Measurements from ENCODE around the gene GALNT17. TPM values are rescaled to one million over a fixed set of nuclear protein-coding genes. Genes with fewer than 3 reads are reported as not detected.

GALNT17 gene
- total RNA-seq, 1 experiment from 2014 or later: not detected

DNA sequence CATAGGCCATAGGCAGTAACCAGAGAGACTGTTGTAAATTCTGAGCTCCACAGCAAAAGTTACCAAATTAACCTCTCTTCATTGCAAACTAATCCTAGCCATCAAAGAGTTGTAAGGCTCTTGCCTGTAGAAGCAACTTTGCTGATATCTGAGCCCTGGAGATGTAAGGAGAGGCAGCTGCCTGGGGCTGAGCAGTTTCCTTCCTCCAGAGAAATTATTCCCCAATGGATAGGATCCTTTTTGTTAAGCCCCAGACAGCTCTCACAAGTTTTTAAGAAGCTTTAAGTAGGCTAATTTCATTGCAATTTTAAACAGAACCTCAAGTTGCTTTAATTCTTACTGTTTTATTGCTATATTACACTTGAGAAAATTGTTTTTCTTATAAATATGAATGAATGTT lies 211.1 kb downstream of the GALNT17 start:
- TF ChIP-seq, protein P1, sequence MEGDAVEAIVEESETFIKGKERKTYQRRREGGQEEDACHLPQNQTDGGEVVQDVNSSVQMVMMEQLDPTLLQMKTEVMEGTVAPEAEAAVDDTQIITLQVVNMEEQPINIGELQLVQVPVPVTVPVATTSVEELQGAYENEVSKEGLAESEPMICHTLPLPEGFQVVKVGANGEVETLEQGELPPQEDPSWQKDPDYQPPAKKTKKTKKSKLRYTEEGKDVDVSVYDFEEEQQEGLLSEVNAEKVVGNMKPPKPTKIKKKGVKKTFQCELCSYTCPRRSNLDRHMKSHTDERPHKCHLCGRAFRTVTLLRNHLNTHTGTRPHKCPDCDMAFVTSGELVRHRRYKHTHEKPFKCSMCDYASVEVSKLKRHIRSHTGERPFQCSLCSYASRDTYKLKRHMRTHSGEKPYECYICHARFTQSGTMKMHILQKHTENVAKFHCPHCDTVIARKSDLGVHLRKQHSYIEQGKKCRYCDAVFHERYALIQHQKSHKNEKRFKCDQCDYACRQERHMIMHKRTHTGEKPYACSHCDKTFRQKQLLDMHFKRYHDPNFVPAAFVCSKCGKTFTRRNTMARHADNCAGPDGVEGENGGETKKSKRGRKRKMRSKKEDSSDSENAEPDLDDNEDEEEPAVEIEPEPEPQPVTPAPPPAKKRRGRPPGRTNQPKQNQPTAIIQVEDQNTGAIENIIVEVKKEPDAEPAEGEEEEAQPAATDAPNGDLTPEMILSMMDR (conservative IDR thresholded peaks at IDR 0.05; ENCODE audit: low read depth, low read length): no peak
- no peak for TF ChIP-seq EZH2 (IDR thresholded peaks at IDR 0.05; ENCODE audit: borderline replicate concordance, low read depth, low read length, poor library complexity, severe bottlenecking)
- Histone ChIP-seq H3K27me3 (replicated peaks; ENCODE audit: insufficient read depth, low read depth, low read length, poor library complexity) (no peaks in the 10 kb centered on the region), H3K27ac (ENCODE audit: low read depth, low read length, poor library complexity, severe bottlenecking) (no peak overlapping the region), H3K9me3 (ENCODE audit: low read depth, low read length, poor library complexity, severe bottlenecking) (peaks cover 22% of the 10 kb centered on the region), H3K36me3 (ENCODE audit: insufficient read depth, low read length, poor library complexity, severe bottlenecking) (no peaks in the 10 kb centered on the region), H3K4me3 (ENCODE audit: low read depth, low read length, poor library complexity, severe bottlenecking) (no peak overlapping the region), H3K4me1 (ENCODE audit: insufficient read depth, low read length, poor library complexity, severe bottlenecking) (no peaks in the 10 kb centered on the region)
- BruUV-seq (replicated peaks): no TSS peak
- ChIA-PET CTCF (no interaction called here), POLR2A (ENCODE audit: low non-redundant PET) (no interaction called here)
- intact Hi-C loops (cut with micrococcal nuclease; ENCODE audit: unreplicated experiment): no loop called here
- DNase-seq (ENCODE audit: low spot score): no peak

GRCh38 chr7:71343892-71344291 lies 211.9 kb downstream of the GALNT17 start:
- Histone ChIP-seq H3K9me3 (ENCODE audit: low read depth, low read length, poor library complexity, severe bottlenecking) (peaks cover 23% of the 10 kb centered on the region), H3K4me3 (ENCODE audit: low read depth, low read length, poor library complexity, severe bottlenecking) (no peak overlapping the region), H3K36me3 (ENCODE audit: insufficient read depth, low read length, poor library complexity, severe bottlenecking) (no peaks in the 10 kb centered on the region), H3K27ac (ENCODE audit: low read depth, low read length, poor library complexity, severe bottlenecking) (no peak overlapping the region), H3K27me3 (replicated peaks; ENCODE audit: insufficient read depth, low read depth, low read length, poor library complexity) (no peaks in the 10 kb centered on the region), H3K4me1 (ENCODE audit: insufficient read depth, low read length, poor library complexity, severe bottlenecking) (no peaks in the 10 kb centered on the region)
- ChIA-PET POLR2A (ENCODE audit: low non-redundant PET) (no interaction called here), CTCF (no interaction called here)
- no TSS peak for BruUV-seq (replicated peaks)
- DNase-seq (ENCODE audit: low spot score): no peak
- intact Hi-C loops (cut with micrococcal nuclease; ENCODE audit: unreplicated experiment): no loop called here
- TF ChIP-seq, protein P1 (conservative IDR thresholded peaks at IDR 0.05; ENCODE audit: low read depth, low read length): no peak
- TF ChIP-seq EZH2 (IDR thresholded peaks at IDR 0.05; ENCODE audit: borderline replicate concordance, low read depth, low read length, poor library complexity, severe bottlenecking): no peak

GRCh38 chr7:71345117-71345884 lies 213.4 kb downstream of the GALNT17 start:
- no peak for TF ChIP-seq EZH2 (IDR thresholded peaks at IDR 0.05; ENCODE audit: borderline replicate concordance, low read depth, low read length, poor library complexity, severe bottlenecking)
- TF ChIP-seq, protein P1 (conservative IDR thresholded peaks at IDR 0.05; ENCODE audit: low read depth, low read length): no peak
- Histone ChIP-seq H3K27me3 (replicated peaks; ENCODE audit: insufficient read depth, low read depth, low read length, poor library complexity) (no peaks in the 10 kb centered on the region), H3K4me3 (ENCODE audit: low read depth, low read length, poor library complexity, severe bottlenecking) (no peak overlapping the region), H3K4me1 (ENCODE audit: insufficient read depth, low read length, poor library complexity, severe bottlenecking) (no peaks in the 10 kb centered on the region), H3K36me3 (ENCODE audit: insufficient read depth, low read length, poor library complexity, severe bottlenecking) (no peaks in the 10 kb centered on the region), H3K27ac (ENCODE audit: low read depth, low read length, poor library complexity, severe bottlenecking) (no peak overlapping the region), H3K9me3 (ENCODE audit: low read depth, low read length, poor library complexity, severe bottlenecking) (peaks cover 19% of the 10 kb centered on the region)
- CTCF ChIA-PET: no interaction called here
- POLR2A ChIA-PET (ENCODE audit: low non-redundant PET): no interaction called here
- intact Hi-C loops (cut with micrococcal nuclease; ENCODE audit: unreplicated experiment): no loop called here
- no TSS peak for BruUV-seq (replicated peaks)
- DNase-seq (ENCODE audit: low spot score): no peak

Measured in A673 (cell line).